ENCODE results near the gene VAC14.

VAC14 gene

DNA sequence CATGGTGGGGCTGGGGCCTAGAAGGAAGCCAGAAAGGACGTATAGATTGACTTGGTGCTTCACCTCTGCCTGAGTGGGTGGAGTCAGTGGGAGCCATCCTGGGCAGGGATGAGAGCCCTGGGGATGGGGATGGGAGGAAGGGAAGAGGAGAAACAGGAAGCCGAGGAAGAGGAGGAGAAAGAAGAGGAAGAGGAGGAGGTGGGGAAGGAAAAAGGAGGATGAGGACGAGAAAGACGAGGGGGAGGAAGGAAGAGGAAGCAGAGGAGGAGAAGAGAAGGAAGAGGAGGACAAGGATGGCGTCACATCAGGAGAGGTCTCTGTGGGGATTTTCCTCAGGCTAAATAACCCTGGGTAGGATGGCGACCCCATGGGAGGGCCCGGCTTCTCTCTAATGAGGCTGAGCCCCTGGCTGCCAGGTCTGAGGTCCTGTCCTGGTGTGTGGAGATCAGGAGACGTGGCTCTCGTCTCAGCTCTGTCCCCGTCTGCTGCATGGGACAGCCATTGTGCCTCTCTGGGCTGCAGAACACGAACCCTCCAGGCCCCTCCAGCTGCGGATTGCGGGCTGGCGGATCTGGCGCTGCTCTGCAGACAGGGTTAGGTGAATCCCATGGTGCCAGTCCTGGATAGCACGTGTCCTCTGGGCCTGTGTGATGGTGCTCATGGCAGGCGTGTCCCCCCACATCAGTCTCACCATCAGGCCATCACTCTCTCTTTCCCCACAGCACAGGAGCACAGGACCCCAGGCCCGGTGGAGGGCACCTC, 79.6 kb downstream of the VAC14 start:
- no peak for DNase-seq

DNA sequence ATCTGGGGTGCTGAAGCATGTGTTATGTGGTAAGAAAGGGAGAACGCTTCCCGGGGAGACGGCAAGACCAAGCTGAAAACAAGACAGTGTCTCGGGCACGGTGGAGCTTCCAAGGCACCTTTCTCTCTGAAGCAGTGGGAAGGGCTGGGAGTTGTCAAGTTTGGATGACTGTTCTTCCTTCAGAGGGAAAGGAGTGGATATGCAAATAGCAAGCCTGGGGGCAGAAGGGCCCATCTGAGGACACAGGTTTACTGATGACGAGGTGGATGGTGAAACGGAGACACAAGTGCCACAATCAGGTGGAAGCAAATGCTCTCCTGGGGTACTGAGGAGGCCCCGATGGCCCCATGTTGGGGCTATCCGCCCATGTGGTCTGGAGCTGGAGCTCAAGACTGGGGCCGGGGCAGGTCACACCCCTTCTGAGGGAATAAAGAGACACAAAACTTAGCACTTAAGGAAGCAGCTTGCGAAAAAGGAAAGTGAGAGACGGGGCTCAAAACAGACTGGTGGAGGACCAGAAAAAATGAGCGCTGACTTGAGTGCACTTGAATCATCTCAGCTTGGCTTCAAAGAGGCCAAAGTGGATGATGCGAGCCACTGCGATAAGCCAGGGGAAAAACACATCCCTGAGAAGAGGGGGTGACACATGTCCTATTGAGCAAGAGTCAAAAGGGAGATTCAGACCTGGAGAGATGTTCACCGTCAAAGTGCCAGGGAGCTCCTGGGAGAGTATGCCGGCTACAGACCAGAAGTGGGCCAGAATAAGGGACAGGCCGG, 80.3 kb downstream of the VAC14 start:
- DNase-seq, result no peak

DNA sequence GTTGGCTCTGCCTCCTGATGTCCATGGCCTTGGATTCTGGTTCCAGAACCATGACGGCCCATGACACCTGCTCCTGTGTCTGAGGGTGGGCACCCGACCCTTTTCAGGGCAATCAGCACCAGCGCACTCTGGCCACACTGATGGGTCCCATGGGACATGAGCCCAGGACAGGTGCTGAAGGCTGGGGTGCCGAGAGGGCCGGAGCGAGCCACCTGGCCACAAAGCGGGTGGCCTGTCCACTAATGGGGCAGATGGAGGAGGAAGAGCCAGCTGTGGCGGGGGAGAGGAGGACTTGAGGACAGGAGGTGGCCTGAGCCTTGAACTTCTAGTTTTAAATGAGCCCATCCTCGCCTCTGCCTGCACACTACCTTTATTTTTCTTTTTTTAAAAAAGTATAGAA, 83.9 kb downstream of the VAC14 start:
- DNase-seq, result no peak

DNA sequence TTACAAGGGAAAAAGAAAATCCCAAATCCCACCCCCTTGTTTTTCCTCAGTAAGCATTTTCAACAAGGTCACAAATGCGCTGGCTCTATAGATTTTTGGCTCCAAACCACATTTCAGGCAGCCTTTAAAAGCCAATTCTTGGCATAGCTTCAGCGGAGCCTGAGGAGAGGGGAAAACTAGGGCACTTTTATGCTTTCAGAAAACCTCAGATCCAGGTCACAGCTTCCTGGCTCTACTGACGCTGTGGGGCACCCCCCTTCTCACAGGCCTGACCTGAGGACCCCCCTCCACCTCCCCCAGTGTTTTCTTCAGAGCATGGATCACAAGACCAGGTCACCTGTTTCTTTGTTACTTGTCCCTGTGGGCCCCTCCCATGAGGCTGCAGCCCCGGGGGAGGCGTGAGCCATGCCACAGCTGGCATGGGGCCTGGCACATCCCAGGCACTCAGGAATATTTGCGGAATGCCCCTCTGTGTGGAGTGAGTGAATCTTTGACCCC, 85.0 kb downstream of the VAC14 start:
- DNase-seq, result no peak

DNA sequence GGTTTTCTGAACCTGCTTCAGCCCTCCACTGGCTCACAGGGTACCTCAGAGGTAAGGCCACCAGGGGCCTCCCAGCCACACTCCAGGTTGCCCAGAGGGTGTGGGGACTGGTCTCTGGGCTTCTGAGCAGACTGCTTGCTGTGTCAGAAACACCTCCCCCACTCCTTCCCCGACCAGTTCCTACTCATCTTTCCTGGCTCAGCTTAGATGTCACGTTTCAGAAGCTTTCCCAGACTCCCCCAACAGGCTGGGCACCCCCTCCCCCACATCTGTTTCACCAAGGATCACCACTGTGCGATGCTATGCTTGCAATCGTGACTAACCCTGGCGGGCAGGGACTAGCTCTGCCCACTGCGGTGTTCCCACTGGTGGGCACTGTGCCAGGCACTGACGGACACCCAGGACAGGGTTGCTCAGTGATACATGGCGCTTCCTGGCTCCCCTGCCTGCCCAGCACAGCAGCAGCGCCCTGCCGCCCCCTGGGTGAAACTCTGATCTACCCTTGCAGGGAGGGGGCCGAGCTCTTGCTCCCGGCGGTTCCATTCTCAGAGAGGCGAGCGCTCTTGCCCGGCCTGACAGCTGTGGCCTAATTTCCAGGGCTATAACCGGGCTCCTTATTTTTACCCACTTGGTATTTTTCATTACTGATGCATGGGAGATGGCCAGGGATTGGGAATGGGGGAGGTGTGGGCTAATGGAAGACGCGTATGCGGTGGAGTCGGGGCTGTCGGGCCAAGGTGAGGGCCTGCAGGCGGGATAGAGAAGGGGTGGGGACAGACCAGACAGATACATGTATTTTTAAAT, 85.7 kb downstream of the VAC14 start:
- DNase-seq, result no peak

DNA sequence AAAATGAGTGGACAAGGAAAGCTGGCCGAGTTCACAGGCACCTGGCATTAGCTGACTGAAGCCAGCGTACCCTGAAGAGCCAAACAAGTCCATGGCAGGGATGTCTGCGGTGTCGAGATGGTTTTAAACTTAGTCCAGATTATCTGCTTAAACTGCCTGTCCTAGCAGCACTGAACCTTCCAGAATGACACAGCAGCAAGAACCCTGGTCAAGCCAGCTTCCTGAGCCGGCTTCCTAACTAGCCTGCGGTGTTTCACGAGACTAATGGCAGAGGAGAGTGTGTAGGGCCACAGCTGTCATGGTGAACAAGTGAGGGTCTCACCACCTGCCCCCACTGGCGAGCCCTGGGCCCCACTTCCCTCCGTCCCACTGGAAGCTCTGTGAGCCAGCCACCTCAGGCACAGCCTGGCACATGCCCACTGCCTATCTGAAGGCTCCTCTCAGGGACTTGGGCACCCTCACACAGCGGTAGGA, 86.3 kb downstream of the VAC14 start:
- DNase-seq, result no peak

DNA sequence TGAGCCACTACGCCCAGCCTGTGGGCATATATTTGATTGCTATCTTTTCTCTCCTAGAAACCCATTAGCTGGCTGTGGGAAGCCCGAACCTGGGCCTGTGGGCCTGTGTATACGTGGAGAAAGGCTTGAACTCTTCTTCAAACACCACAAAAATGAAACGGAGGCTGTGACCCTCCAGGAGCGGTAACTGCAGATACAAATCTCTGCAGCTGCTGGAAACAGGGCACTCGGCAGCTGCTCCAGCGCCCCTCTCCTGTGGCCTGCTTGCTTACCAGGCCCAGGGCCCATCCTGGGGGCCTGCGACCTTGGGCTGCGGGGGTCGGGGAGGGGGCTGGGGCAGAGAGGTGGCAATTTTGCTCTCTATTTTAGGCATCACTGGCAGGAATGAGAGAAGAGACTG, 87.1 kb downstream of the VAC14 start:
- DNase-seq, result no peak

DNA sequence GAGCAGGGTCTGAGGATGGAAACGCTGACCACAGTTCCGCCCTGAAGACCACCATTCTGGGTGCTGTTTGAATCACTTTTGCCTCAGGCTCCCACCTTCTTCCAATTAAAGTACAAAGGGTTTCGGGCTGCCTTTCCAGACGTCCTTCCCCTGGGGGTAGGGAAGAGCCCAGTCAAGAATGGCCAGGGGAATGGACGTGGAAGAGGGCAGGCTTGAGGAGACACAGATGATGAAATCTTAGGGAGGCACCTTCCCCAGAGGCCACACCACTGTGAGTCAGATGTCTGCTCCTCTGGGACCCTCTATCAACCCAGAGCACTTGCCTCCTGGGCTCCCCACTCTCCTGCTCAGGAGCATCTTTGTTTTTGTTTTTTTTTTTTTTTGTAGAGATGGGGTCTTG, 87.6 kb downstream of the VAC14 start:
- no peak for DNase-seq

DNA sequence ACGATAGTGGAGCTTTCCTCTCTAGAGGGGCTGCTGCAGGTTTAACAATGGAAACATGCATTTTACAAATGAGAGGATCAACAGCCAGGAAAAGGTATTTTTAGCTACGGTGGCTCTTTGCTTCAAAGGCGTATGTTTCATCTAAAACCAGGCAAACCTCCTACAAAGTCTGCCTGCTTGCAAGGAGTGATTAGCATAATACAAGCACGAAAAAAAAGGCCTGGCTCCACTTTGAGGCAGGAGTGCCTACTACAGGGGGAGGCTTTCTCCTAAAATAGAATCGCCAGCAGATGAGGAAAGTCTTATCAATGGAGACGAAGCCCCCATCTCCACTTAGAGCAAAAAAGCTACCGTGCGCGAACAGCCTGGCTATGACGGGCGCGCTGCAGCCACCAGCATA, 88.0 kb downstream of the VAC14 start:
- no peak for DNase-seq

DNA sequence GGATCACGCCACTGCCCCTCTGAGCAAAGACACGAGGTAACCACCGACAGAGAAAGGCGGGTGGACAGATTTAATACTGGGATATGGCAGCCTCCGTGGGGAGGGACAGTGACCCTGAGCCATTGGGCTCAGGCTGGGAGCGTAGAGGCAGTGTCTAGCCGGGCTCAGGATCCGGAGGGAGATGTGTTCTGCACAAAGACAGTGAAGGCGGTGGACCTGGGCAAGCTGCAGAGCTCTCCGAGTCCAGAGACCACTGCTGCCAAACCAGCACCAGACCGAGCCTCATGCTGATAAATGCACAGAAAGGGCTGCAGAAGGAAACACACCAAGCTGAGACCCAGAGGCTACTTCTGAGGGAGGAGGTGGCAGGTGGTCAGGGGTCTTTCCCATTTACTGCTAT, 88.6 kb downstream of the VAC14 start:
- no peak for DNase-seq

DNA sequence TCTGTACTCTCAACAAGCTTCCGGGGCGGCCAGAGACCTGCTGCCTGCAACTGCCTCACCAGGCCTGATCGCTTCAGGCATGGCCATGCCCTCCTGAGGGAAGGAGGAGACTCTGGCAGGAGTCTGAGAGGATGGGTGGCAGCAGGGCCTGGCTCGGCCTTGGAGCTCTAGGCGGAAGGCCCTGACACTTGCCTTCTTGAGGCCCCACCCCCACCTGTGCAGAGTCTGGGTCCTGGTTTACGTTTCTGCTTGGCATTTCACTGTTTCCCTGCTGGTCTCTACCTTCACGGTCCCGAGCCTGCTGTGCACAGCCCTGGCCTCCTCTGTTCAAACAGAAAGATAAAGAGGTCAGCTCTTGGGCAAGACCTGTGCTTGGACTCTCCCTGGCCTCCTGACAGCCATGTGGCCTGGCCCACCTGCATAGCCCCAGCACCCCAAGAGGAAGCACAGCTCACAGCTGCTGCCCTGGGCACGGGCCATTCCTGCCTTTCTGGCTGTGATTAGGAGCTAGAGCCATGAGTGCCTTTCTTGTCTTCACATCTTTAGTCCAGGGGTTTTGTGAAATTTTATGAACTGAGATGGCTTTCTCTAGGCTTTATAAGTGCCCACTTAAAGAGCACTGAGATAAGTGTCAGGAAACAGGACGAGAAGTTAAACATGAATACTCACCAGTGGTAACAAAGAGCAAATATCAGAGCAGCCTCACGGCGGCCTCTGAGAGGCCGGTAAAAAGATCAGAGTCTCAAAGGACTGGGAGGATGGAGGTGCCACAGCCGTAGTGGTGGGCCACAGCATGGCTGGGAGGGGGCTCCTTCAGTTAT, 89.5 kb downstream of the VAC14 start:
- DNase-seq, result no peak

DNA sequence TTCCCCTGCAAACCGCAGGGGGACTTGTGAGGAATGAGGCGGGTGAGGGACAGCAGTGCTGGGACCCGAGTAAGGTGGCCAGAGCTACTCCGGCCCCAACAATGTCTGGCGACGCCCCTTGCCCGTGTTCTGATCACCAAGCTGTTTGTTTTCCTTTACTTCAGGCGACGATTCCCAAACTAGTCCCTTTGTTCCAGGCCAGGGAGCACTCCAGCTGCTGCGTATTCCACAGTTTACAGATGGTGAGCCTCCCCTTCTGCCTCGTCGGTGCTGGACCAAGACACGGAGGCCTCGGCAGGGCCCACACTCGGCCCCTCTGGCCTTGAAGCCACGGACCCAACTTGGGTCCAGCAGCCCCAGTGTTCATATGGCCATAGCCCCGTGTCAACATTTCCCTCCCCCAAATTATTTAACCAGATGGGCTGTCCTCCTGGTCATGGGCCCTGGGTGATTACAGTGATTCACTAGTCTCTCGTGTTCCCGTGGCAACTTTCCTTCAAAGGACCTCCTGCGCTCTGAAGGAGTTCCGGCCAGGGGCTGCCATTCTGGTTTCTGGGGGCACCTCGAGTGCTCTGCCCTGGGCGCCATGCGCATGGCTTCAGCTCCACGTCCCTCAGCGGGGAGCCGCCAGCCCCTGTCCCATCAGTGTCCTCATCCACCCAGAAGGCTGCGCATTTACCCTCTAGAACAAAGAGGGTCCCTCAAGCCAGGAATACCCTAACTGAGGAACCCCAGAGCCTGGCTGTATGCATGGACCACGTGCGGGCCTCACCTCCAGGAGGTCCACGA, 90.3 kb downstream of the VAC14 start:
- DNase-seq, result no peak

DNA sequence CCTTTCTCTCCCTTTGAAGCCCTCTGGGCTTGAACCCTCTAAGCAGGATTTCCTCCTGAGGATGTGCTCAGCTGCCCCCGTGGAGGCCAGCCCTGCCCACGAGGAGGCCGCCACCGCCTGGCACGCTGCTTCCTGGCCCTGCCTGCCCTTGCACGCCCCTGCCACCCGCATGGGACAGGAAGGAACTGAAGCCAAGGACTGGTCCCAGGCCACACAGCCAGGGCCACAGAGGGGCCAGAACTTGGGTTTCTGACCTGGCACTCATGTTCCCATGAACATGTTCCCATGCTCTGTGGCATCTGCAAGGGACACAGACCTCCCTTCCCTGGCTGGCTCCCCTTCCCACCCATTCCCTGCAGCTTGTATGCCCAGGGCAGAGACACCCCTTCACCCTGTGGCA, 91.0 kb downstream of the VAC14 start:
- DNase-seq, result no peak

DNA sequence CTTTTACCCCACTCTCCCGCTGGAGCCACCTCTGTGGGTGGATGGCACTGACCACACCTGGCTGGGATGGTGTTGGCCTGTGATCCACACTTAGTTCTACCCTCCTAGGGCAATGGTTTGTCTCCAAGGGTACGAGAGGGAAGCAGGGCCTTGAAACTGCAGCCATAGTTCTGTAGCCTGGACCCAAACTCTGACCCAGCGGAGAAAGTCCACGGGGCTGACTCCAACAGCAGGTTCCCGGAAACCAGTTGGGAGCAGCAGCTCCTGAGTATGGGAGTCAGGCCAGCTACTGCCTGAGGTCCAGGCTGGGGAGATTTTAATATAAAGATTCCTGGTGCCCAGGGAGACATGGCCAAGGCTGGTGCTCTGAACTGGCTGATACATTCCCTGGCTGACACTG, 91.5 kb downstream of the VAC14 start:
- DNase-seq, result no peak

DNA sequence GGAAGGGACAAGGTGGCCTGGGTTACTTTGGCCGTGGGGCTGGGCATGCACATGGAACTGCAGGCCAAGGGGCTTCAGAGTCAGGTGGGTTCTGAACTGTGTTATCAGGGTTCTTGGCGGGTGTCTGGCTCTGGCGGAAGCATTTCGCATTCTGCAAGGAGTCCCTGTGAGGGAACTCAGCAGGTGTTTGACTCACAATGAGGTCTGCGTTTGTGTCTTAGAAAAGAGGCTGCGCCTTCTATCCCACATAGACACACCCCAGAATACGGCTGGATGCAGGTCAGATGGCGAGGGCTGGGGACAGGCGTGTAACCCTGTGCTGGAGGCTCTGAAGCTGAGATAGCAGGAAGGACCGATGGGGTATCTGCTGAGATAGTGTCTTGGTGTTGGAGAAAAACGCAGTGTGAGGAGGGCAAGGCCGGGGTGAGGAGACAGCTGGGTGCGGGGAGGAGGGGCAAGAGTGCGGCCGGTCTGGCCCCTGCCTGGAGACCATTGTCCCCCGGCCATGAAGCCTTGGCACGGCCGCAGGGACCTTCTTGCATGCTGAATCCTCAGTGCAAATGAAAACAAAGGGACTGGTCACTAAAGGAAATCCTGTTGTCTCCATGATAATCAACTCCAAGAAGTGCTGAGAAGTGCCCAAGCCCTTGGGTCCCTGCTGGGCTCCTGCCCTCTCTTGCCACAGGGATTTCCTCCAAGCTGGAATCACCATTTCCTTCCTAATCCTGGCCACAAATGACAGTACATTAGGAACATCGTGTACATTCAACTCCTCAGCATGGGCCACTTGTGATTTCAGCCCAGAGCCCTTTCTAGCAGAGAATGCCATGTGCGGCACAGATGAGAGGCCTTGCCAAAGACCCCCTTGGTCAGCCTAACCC, 92.4 kb downstream of the VAC14 start:
- DNase-seq, result no peak

DNA sequence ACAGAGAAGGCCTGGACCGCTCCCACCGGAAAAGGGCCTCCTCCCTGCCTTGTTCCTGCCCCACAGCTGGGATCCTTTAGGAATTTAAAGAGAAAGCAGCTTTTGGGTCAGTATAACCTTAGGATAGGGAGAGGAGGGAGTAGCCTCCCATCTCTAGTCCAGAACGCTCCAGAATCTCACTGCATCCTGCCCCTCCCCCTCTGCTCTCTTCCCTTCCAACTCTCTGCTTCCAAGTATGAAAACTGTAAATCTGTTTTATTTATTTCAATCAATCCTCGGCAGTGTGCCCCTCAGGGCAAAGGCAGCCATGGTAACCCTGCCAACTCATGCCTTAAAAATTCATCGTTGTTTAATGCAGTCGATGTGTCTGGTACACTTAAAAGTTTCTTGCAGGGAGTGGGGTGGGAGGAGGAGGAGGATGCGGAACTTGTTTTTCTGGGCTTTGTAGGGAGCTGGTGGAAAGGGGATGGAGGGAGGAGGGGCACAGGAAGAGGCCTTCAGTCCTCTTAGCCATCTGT, 94.0 kb downstream of the VAC14 start:
- DNase-seq, result no peak

DNA sequence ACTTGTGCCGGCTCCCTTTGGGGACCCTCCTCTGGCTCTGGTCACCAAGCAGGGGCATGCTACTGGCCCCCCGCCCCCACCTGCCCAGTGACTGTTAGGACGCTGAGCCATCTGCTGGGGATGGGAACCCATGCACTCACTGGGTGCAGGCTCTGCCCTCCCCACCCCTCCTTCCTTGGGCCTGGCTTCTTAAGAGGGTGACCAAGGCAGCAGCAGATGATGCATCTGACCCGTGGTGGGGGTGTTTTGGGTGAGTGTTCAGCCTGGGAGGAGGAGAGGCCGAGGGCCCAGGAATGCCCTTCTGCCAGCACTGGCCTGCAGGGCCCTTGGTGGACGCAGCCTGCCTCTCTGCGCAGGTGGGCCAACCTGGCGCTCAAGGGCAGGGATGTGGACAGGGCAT, 95.9 kb downstream of the VAC14 start:
- no peak for DNase-seq

DNA sequence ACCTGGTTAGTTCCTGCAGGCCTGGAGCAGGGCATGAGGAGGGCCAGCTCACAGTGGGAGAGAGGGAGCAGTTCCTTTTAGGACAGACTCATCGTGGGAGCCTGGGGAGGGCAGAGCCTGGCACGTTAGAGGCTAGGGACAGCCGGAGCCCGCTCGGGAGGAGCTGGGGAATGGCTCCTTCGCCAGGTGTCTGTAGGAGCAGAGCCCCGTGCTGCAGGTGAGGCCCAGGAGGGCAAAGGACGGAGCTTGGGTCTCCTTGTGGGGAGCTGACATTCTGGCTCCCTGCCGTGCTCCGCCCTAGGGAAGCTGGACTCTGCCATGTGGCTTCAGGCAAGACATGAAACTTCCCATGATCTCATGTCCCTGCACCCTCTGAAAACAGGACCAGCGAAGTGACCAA, 96.4 kb downstream of the VAC14 start:
- no peak for DNase-seq

DNA sequence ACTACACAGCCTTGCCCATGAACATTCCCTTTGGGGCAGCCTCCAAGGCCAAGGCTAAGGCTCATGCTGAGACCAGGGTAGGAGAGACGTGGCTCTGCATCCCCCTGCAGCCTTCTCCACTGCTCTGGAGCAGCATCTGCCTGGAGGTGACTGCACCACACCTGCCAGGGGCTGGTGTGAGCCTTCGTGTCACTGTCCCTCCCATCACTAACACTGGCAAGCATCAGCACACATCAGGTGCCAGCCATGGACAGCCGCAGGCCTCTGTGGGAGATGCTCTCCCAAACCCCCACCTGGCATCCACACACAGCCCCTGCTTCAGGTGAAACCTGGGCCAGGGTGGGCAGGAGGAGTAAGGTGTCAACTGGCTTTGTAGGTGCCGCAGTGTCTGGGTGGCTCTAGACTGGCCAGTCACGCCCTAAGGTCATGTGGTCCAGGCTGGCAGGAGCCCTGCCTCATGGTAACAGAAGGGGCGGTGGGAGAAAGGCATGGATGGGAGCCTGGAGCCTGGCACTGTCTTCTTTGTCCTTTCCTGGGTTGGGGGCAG, 97.0 kb downstream of the VAC14 start:
- DNase-seq, result no peak

Data from GDM1 (cell line).